Smooth muscle cell (in vitro differentiated cells): Measurements from ENCODE around the gene TMPRSS9. TPM values are rescaled to one million over a fixed set of nuclear protein-coding genes. Genes with fewer than 3 reads are reported as not detected.

Experiments
- DNase-seq: peaks from one replicate; lab custom pipeline; 2025; ENCODE audit not compliant: unreplicated experiment; lab: John Stamatoyannopoulos, UW
- H2AFZ ChIP-seq: fragments of 200-600 bp; sonication (generic); 2 replicates; pipeline ENCODE4 v1.6.0; 2016; ENCODE audit warnings: antibody characterized with exemption, low read depth, mild to moderate bottlenecking
- H3F3A ChIP-seq: fragments of 200-600 bp; sonication (generic); 2 replicates; pipeline ENCODE4 v1.6.0; 2017; ENCODE audit warnings: antibody characterized with exemption, low read depth
- H3K27ac ChIP-seq: fragments of 200-600 bp; sonication (generic); 2 replicates; pipeline ENCODE4 v1.5.1; 2016; ENCODE audit warnings: low read depth, mild to moderate bottlenecking
- H3K27me3 ChIP-seq: fragments of 200-600 bp; sonication (generic); 2 replicates; pipeline ENCODE4 v1.6.1; 2016; ENCODE audit warnings: low read depth, mild to moderate bottlenecking
- H3K36me3 ChIP-seq: fragments of 200-600 bp; sonication (generic); 2 replicates; pipeline ENCODE4 v1.5.1; 2016; ENCODE audit warnings: low read depth
- H3K4me1 ChIP-seq: fragments of 200-600 bp; sonication (generic); 2 replicates; pipeline ENCODE4 v1.5.1; 2016; ENCODE audit warnings: low read depth
- H3K4me2 ChIP-seq: fragments of 200-600 bp; sonication (generic); 2 replicates; pipeline ENCODE4 v1.6.0; 2016; ENCODE audit warnings: mild to moderate bottlenecking
- H3K4me3 ChIP-seq: fragments of 200-600 bp; sonication (generic); 2 replicates; pipeline ENCODE4 v1.5.1; 2016; ENCODE audit warnings: mild to moderate bottlenecking
- H3K79me2 ChIP-seq: fragments of 200-600 bp; sonication (generic); 2 replicates; pipeline ENCODE4 v1.6.0; 2016; ENCODE audit warnings: low read depth, mild to moderate bottlenecking
- H3K9ac ChIP-seq: fragments of 200-600 bp; sonication (generic); 2 replicates; pipeline ENCODE4 v1.6.0; 2016; ENCODE audit warnings: low read depth
- H3K9me3 ChIP-seq: fragments of 200-600 bp; sonication (generic); replicated peaks from 2 replicates; pipeline ENCODE4 v1.5.1; 2016; ENCODE audit warnings: low read depth
- H4K20me1 ChIP-seq: fragments of 200-600 bp; sonication (generic); 2 replicates; pipeline ENCODE4 v1.6.0; 2016; ENCODE audit warnings: low read depth
- CTCF ChIP-seq: fragments of 200-600 bp; sonication (generic); IDR thresholded peaks from 2 replicates; pipeline ENCODE4 v1.5.1; 2017; ENCODE audit warnings: borderline replicate concordance, mild to moderate bottlenecking, antibody characterized with exemption; ENCODE audit not compliant: insufficient read depth, poor library complexity, severe bottlenecking
- WGBS: methylation state at CpG from one replicate; pipeline ENCODE4 v1.1.7; 2016; ENCODE audit warnings: low lambda C conversion rate; 5-methylcytosine and 5-hydroxymethylcytosine counted together
- polyA plus RNA-seq: library from polyadenylated mRNA; unstranded; fragments of >200 nt; fragmentation: Nextera tagmentation; extraction: Ambion mirVana; gene quantifications from 2 replicates; pipeline ENCODE4 v1.2.1, GENCODE V29; 2016
- total RNA-seq: library from RNA; depleted of rRNA; stranded (reverse); fragments of >200 nt; gene quantifications from 2 replicates; pipeline ENCODE4 v1.2.3, GENCODE V29; 2014

TMPRSS9 gene
- total and polyA plus RNA-seq, 2 experiments from 2014 or later, result 0.05 TPM; not detected in 1

DNA sequence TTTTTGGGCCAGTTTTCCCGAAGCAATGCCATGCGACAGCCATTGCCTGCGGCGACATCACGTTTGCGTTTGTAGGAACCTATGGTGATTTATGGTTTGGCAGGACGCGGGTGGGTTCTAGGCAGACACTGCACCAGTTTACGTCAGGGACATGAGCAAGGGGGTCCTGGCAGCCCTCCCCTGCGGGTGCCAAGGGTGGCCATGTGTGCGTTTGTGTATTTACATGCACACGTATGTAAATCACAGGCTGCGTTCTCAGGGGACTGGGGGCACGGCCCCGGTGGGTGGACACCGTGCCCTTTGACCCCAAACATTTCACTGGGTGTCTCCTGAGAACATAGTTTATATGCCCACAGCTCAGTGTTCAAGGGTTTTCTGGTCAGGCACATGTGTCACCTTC lies 9.4 kb upstream of the TMPRSS9 start:
- H3K4me2 ChIP-seq, result no peak overlapping the region
- H2AFZ ChIP-seq, result no peak overlapping the region
- no peak for DNase-seq
- H3K9me3 ChIP-seq, result no peaks in the 10 kb centered on the region
- no peaks in the 10 kb centered on the region for H3K79me2 ChIP-seq
- H3K36me3 ChIP-seq, result no peaks in the 10 kb centered on the region
- no peaks in the 10 kb centered on the region for H3F3A ChIP-seq
- H3K4me3 ChIP-seq, result no peak overlapping the region
- 96% methylated on average over 16 of the region's 16 CpGs for WGBS
- H3K27ac ChIP-seq, result no peak overlapping the region
- no peak for TF ChIP-seq CTCF
- no peaks in the 10 kb centered on the region for H3K4me1 ChIP-seq
- H3K9ac ChIP-seq, result no peak overlapping the region
- H4K20me1 ChIP-seq, result no peaks in the 10 kb centered on the region
- no peaks in the 10 kb centered on the region for H3K27me3 ChIP-seq

DNA sequence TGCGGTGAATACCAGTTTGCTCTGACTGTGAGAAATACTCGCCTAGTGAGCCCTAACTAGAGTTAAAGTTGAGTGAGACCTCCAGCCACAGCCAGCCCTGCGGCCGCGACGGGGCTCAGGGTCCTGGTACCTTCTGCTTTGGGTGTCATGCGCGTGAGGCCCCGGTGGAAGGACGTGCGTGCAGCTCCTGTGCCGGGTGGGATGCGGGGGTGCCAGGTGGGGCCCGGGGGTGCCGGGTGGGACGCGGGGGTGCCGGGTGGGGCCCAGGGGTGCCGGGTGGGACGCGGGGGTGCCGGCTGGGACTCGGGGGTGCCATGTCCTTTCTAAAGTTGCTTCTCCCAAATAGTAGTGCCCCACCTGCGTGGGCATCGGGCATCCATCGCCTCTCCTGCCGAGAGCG lies 8.5 kb upstream of the TMPRSS9 start:
- Histone ChIP-seq H3K4me1 (no peaks in the 10 kb centered on the region), H2AFZ (no peak overlapping the region), H4K20me1 (no peaks in the 10 kb centered on the region), H3K4me3 (no peak overlapping the region), H3K9me3 (no peaks in the 10 kb centered on the region), H3K27me3 (no peaks in the 10 kb centered on the region), H3K4me2 (no peak overlapping the region), H3K9ac (no peak overlapping the region), H3F3A (no peaks in the 10 kb centered on the region), H3K27ac (no peak overlapping the region), H3K36me3 (no peaks in the 10 kb centered on the region), H3K79me2 (no peaks in the 10 kb centered on the region)
- 97% methylated on average over 11 of the region's 28 CpGs for WGBS
- TF ChIP-seq CTCF, result no peak
- DNase-seq, result no peak

GRCh38 chr19:2352121-2352520 lies 7.9 kb upstream of the TMPRSS9 start:
- no peak overlapping the region for H3K9ac ChIP-seq
- no peaks in the 10 kb centered on the region for H3K36me3 ChIP-seq
- no peaks in the 10 kb centered on the region for H4K20me1 ChIP-seq
- no peak overlapping the region for H3K4me3 ChIP-seq
- H3K27me3 ChIP-seq, result no peaks in the 10 kb centered on the region
- H3F3A ChIP-seq, result no peaks in the 10 kb centered on the region
- WGBS, result 98% methylated on average over 24 of the region's 24 CpGs
- H3K79me2 ChIP-seq, result no peaks in the 10 kb centered on the region
- TF ChIP-seq CTCF, result no peak
- H3K9me3 ChIP-seq, result no peaks in the 10 kb centered on the region
- no peaks in the 10 kb centered on the region for H3K4me1 ChIP-seq
- no peak overlapping the region for H3K27ac ChIP-seq
- no peak overlapping the region for H2AFZ ChIP-seq
- no peak overlapping the region for H3K4me2 ChIP-seq
- DNase-seq, result no peak

GRCh38 chr19:2353159-2353886 lies 6.7 kb upstream of the TMPRSS9 start:
- no peak for DNase-seq

More at GRCh38 chr19:2353159-2353886, 6.7 kb upstream of the TMPRSS9 start:
- Histone ChIP-seq H2AFZ (no peak overlapping the region), H3K4me2 (no peak overlapping the region), H3F3A (no peaks in the 10 kb centered on the region), H3K4me1 (no peaks in the 10 kb centered on the region), H3K27ac (no peak overlapping the region), H3K9me3 (no peaks in the 10 kb centered on the region), H3K27me3 (no peaks in the 10 kb centered on the region), H3K36me3 (no peaks in the 10 kb centered on the region), H3K9ac (no peak overlapping the region), H4K20me1 (no peaks in the 10 kb centered on the region), H3K4me3 (no peak overlapping the region), H3K79me2 (no peaks in the 10 kb centered on the region)
- no peak for TF ChIP-seq CTCF
- 95% methylated on average over 37 of the region's 45 CpGs for WGBS
